SU-DHL-6 (cell line): ENCODE data around the gene SLC38A9.

ENCODE experiments used
- H2AFZ ChIP-seq: fragments of 200-600 bp; sonication (generic); 2 replicates; pipeline ENCODE4 v1.6.1; 2014; ENCODE audit warnings: low read depth, mild to moderate bottlenecking, moderate library complexity, mixed read lengths, antibody characterized with exemption, low read length; ENCODE audit not compliant: severe bottlenecking
- H3F3A ChIP-seq: fragments of 200-600 bp; shearing (Covaris generic); 2 replicates; pipeline ENCODE4 v1.6.0; 2016; ENCODE audit warnings: antibody characterized with exemption, mild to moderate bottlenecking; ENCODE audit not compliant: insufficient read depth
- H3K27ac ChIP-seq: fragments of 200-600 bp; sonication (generic); 2 replicates; pipeline ENCODE4 v1.5.1; 2016; ENCODE audit warnings: low read depth, mild to moderate bottlenecking, low read length, moderate library complexity, mixed read lengths
- H3K27me3 ChIP-seq: fragments of 200-600 bp; sonication (generic), shearing (Covaris generic); 2 replicates; pipeline ENCODE4 v1.6.0; 2014; ENCODE audit warnings: mild to moderate bottlenecking, low read length
- H3K36me3 ChIP-seq: fragments of 200-600 bp; sonication (generic); 2 replicates; pipeline ENCODE4 v1.6.1; 2014; ENCODE audit warnings: mild to moderate bottlenecking, low read length, mixed read lengths
- H3K4me2 ChIP-seq: fragments of 300-600, 200-600 bp; shearing (Covaris generic), sonication (generic); 2 replicates; pipeline ENCODE4 v1.6.0; 2014; ENCODE audit warnings: low read length, low read depth, mild to moderate bottlenecking; ENCODE audit not compliant: poor library complexity, severe bottlenecking
- H3K4me3 ChIP-seq: fragments of 200-600 bp; sonication (generic); 2 replicates; pipeline ENCODE4 v1.5.1; 2014; ENCODE audit warnings: antibody characterized with exemption, low read length, mild to moderate bottlenecking, mixed read lengths; ENCODE audit not compliant: insufficient read depth, poor library complexity, severe bottlenecking
- H3K79me2 ChIP-seq: fragments of 200-600 bp; sonication (generic); 2 replicates; pipeline ENCODE4 v1.6.1; 2014; ENCODE audit warnings: mild to moderate bottlenecking, low read length, moderate library complexity; ENCODE audit not compliant: insufficient read depth
- H3K9ac ChIP-seq: fragments of 200-600 bp; sonication (generic); 2 replicates; pipeline ENCODE4 v1.7.0; 2014; ENCODE audit warnings: mild to moderate bottlenecking, low read length
- H3K9me2 ChIP-seq: fragments of 200-600 bp; sonication (generic); replicated peaks from 2 replicates; pipeline ENCODE4 v1.6.1; 2014; ENCODE audit warnings: low read length; ENCODE audit not compliant: insufficient read depth
- H3K9me3 ChIP-seq: fragments of 200-600 bp; sonication (generic); 2 replicates; pipeline ENCODE4 v1.6.1; 2014; ENCODE audit warnings: low read length, mixed read lengths; ENCODE audit not compliant: insufficient read depth
- H4K20me1 ChIP-seq: fragments of 200-600 bp; sonication (generic); 2 replicates; pipeline ENCODE4 v1.6.1; 2014; ENCODE audit warnings: low read depth, mild to moderate bottlenecking, antibody characterized with exemption, low read length, moderate library complexity, mixed read lengths
- CTCF ChIP-seq: fragments of 200-600 bp; sonication (generic); IDR thresholded peaks from one replicate; pipeline ENCODE4 v1.5.1; 2017; ENCODE audit warnings: antibody characterized with exemption, mild to moderate bottlenecking, low read length, moderate library complexity; ENCODE audit not compliant: insufficient read depth, poor library complexity, severe bottlenecking
- EZH2phosphoT487 ChIP-seq: fragments of 200-600 bp; sonication (generic), shearing (Covaris generic); conservative IDR thresholded peaks from 2 replicates; pipeline ENCODE4 v1.6.1; 2018; ENCODE audit warnings: mild to moderate bottlenecking, antibody characterized with exemption, low read length, moderate library complexity, mixed read lengths

SLC38A9 gene

GRCh38 chr5:55634866-55635265 lies 77.3 kb downstream of the SLC38A9 start:
- Histone ChIP-seq H3K79me2 (no peaks in the 10 kb centered on the region), H2AFZ (no peak overlapping the region), H3K9me2 (no peaks in the 10 kb centered on the region), H3K4me3 (no peak overlapping the region), H3F3A (no peaks in the 10 kb centered on the region), H3K36me3 (0 out of 2 replicates have a peak, but pooled peaks cover 3% of the 10 kb centered on the region), H3K27ac (no peak overlapping the region), H3K9me3 (no peaks in the 10 kb centered on the region), H3K9ac (no peak overlapping the region), H4K20me1 (no peaks in the 10 kb centered on the region), H3K4me2 (no peak overlapping the region), H3K27me3 (no peaks in the 10 kb centered on the region)
- no peak for TF ChIP-seq EZH2phosphoT487
- no peak for TF ChIP-seq CTCF

GRCh38 chr5:55634209-55634805 lies 77.8 kb downstream of the SLC38A9 start:
- Histone ChIP-seq H3K9me2 (no peaks in the 10 kb centered on the region), H4K20me1 (no peaks in the 10 kb centered on the region), H3K9me3 (no peaks in the 10 kb centered on the region), H3F3A (no peaks in the 10 kb centered on the region), H3K27ac (no peak overlapping the region), H3K79me2 (no peaks in the 10 kb centered on the region), H3K9ac (no peak overlapping the region), H2AFZ (no peak overlapping the region), H3K4me2 (no peak overlapping the region), H3K36me3 (0 out of 2 replicates have a peak, but pooled peaks cover 3% of the 10 kb centered on the region), H3K4me3 (no peak overlapping the region), H3K27me3 (no peaks in the 10 kb centered on the region)
- TF ChIP-seq CTCF (no peak), EZH2phosphoT487 (no peak)

- no peak overlapping the region for H3K4me3 ChIP-seq
- no peaks in the 10 kb centered on the region for H3K9me3 ChIP-seq
- no peaks in the 10 kb centered on the region for H3K9me2 ChIP-seq
- H4K20me1 ChIP-seq: no peaks in the 10 kb centered on the region
- no peaks in the 10 kb centered on the region for H3F3A ChIP-seq
- TF ChIP-seq CTCF (no peak), EZH2phosphoT487 (no peak)
- no peaks in the 10 kb centered on the region for H3K79me2 ChIP-seq
- H3K27me3 ChIP-seq: no peaks in the 10 kb centered on the region
- no peak overlapping the region for H2AFZ ChIP-seq
- no peak overlapping the region for H3K27ac ChIP-seq
- no peak overlapping the region for H3K9ac ChIP-seq
- H3K4me2 ChIP-seq: no peak overlapping the region
- 0 out of 2 replicates have a peak, but pooled peaks cover 3% of the 10 kb centered on the region for H3K36me3 ChIP-seq
Measured at GRCh38 chr5:55633574-55634208, 78.4 kb downstream of the SLC38A9 start.
